Peyer's patch (tissue), 4 donors: ENCODE results near the gene HDGF.

Experiments used
- POLR2A ChIP-seq, 2 donors: fragments of 450-650 bp; IDR thresholded peaks; one replicate each; pipeline ENCODE4 v1.5.1; 2017; ENCODE audit warnings: antibody characterized with exemption in 2 of 2, mild to moderate bottlenecking in 2 of 2, moderate library complexity in 2 of 2
- TF ChIP-seq, protein P1 (sequence below), 6 experiments: fragments of 450-650 bp in 4 of 6; fragments of 200-600 bp in 2 of 6; sonication (generic) in 1 of 6; IDR thresholded peaks; one replicate each; pipeline ENCODE4 v1.5.1; 2017 to 2019; ENCODE audit warnings: antibody characterized with exemption in 6 of 6, mild to moderate bottlenecking in 3 of 6, moderate library complexity in 1 of 6

DNA sequence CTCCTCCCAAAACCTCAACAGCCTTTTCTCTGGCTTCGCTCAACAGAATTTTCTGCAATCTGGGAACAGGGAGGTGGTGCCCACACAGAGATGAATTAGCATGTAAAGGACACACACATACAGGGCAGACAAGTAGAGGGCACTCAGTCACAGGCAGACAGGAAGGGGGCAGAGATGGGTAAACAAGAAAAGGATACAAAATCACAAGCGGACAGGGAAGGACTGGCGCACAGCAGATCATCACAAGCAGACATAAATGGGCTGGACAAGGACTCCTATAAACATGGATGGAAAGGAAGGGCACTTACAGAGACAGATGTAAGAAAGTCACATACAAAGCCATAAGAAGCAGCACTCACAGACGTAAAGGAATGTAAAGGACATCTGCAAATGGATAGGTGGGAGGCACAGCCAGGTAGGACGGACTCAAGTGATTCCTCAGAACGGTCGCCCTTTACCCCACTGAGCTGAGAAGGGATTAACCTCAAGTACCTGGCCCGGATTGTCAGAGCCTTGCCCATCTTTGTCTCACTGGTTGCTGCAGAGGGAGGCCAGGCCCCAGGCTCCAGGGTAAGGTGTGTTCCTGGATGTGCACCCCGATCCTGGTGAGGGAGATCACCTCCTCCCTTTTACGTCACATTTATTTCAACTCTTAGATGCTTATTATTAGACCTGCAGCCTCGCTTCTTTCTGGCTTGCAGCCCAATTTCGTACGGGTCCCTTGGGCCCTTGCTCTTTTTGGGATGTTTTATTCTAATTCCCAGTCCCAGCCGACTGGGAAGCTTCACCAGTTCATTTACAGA, 15.0 kb upstream of the HDGF start:
- TF ChIP-seq, protein P1, sequence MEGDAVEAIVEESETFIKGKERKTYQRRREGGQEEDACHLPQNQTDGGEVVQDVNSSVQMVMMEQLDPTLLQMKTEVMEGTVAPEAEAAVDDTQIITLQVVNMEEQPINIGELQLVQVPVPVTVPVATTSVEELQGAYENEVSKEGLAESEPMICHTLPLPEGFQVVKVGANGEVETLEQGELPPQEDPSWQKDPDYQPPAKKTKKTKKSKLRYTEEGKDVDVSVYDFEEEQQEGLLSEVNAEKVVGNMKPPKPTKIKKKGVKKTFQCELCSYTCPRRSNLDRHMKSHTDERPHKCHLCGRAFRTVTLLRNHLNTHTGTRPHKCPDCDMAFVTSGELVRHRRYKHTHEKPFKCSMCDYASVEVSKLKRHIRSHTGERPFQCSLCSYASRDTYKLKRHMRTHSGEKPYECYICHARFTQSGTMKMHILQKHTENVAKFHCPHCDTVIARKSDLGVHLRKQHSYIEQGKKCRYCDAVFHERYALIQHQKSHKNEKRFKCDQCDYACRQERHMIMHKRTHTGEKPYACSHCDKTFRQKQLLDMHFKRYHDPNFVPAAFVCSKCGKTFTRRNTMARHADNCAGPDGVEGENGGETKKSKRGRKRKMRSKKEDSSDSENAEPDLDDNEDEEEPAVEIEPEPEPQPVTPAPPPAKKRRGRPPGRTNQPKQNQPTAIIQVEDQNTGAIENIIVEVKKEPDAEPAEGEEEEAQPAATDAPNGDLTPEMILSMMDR (IDR thresholded peaks at IDR 0.05) = no peak
- TF ChIP-seq POLR2A (IDR thresholded peaks at IDR 0.05) = peak in 1 of 2 donors; percentile 33
